Omental fat pad (tissue), 4 donors: ENCODE measurements around the gene ALG12. TPM values are rescaled to one million over a fixed set of nuclear protein-coding genes. Genes with fewer than 3 reads are reported as not detected.

Experiments used
- ATAC-seq: fragments of 150-250 bp; one replicate; pipeline ENCODE4 v1.9.1; 2016; ENCODE audit warnings: mild to moderate bottlenecking, moderate library complexity; ENCODE audit not compliant: low FRiP score
- DNase-seq: peaks from one replicate; pipeline ENCODE4 v3.0.0-alpha.2; 2019; ENCODE audit warnings: low spot score
- total RNA-seq, 4 donors: library from RNA; depleted of rRNA; stranded (reverse); fragments of >200 nt; gene quantifications; one replicate each; pipeline ENCODE4 v1.1.0, GENCODE V29; 2016
- TF ChIP-seq, protein P1 (sequence below), 3 donors: fragments of 450-650 bp; IDR thresholded peaks; one replicate each; pipeline ENCODE4 v1.5.1; 2016 to 2017; ENCODE audit warnings: antibody characterized with exemption in 3 of 3, mild to moderate bottlenecking in 3 of 3, moderate library complexity in 2 of 3

The ALG12 gene
- total RNA-seq, 4 donors from 2014 or later: 11.7 to 21.8 (median 13.0) TPM

DNA sequence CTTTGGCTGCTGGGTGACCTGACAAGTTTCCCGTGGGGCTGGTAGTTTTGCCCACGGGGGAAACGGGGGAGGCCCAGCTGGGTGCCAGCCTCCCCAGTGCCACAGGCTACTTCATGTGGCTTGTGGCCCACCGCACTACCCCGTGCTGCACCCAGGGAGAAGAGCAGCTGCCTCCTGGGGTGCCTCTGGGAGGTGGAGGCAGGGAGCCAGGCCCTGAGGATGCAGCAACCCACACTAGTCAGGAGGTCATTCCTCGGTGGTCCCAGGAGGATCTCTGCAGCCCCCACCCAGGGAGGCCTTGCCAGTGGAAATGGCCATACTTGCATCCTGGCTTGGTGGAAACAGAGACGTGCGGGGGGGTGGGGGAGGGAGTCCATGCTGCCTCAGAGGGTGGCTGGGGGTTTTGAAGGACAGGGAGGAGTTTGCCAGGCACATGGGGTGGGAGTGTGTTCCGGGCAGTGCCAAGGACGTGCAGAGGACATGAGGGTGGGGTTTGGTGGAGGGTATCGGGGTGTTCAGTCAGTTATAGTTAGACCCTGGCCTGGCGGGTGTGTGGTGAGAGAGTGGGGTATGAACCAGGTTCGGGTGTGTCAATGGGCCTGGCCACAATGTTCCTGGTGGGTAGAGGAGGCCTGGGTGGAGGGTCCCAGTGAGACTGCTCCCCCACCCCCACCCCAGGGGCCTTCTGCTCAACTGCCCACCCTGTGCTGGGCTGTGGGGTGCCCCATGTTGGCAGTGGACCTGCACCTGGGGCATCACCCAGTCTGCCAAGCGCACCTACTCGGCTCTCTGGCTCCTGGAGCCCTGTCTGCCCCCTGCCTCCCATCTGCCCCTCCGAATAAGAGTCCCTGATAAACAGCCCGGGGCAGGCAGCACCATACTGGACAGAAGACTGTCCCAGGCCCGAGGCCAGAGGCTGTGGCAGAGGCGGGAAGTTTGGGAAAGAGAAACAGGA, 46.2 kb upstream of the ALG12 start:
- ATAC-seq (no peak), DNase-seq (peak; percentile 22)
- TF ChIP-seq, protein P1, sequence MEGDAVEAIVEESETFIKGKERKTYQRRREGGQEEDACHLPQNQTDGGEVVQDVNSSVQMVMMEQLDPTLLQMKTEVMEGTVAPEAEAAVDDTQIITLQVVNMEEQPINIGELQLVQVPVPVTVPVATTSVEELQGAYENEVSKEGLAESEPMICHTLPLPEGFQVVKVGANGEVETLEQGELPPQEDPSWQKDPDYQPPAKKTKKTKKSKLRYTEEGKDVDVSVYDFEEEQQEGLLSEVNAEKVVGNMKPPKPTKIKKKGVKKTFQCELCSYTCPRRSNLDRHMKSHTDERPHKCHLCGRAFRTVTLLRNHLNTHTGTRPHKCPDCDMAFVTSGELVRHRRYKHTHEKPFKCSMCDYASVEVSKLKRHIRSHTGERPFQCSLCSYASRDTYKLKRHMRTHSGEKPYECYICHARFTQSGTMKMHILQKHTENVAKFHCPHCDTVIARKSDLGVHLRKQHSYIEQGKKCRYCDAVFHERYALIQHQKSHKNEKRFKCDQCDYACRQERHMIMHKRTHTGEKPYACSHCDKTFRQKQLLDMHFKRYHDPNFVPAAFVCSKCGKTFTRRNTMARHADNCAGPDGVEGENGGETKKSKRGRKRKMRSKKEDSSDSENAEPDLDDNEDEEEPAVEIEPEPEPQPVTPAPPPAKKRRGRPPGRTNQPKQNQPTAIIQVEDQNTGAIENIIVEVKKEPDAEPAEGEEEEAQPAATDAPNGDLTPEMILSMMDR (IDR thresholded peaks at IDR 0.05): no peak

DNA sequence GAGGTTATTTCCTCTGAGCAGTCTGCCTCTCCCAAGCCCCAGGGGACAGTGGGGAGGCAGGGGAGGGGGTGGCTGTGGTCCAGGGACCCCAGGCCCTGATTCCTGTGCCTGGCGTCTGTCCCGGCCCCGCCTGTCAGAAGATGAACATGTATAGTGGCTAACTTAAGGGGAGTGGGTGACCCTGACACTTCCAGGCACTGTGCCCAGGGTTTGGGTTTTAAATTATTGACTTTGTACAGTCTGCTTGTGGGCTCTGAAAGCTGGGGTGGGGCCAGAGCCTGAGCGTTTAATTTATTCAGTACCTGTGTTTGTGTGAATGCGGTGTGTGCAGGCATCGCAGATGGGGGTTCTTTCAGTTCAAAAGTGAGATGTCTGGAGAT, 45.4 kb upstream of the ALG12 start:
- no peak for ATAC-seq
- TF ChIP-seq, protein P1 (IDR thresholded peaks at IDR 0.05): no peak
- DNase-seq: peak; percentile 19

DNA sequence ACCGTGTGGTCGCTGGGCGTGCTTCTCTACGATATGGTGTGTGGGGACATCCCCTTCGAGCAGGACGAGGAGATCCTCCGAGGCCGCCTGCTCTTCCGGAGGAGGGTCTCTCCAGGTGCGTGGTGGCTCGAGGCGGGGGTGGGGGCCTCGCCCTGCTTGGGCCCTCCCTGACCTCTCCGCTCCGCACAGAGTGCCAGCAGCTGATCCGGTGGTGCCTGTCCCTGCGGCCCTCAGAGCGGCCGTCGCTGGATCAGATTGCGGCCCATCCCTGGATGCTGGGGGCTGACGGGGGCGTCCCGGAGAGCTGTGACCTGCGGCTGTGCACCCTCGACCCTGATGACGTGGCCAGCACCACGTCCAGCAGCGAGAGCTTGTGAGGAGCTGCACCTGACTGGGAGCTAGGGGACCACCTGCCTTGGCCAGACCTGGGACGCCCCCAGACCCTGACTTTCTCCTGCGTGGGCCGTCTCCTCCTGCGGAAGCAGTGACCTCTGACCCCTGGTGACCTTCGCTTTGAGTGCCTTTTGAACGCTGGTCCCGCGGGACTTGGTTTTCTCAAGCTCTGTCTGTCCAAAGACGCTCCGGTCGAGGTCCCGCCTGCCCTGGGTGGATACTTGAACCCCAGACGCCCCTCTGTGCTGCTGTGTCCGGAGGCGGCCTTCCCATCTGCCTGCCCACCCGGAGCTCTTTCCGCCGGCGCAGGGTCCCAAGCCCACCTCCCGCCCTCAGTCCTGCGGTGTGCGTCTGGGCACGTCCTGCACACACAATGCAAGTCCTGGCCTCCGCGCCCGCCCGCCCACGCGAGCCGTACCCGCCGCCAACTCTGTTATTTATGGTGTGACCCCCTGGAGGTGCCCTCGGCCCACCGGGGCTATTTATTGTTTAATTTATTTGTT, 44.8 kb upstream of the ALG12 start:
- DNase-seq: peak; percentile 30
- TF ChIP-seq, protein P1 (IDR thresholded peaks at IDR 0.05): no peak
- no peak for ATAC-seq

DNA sequence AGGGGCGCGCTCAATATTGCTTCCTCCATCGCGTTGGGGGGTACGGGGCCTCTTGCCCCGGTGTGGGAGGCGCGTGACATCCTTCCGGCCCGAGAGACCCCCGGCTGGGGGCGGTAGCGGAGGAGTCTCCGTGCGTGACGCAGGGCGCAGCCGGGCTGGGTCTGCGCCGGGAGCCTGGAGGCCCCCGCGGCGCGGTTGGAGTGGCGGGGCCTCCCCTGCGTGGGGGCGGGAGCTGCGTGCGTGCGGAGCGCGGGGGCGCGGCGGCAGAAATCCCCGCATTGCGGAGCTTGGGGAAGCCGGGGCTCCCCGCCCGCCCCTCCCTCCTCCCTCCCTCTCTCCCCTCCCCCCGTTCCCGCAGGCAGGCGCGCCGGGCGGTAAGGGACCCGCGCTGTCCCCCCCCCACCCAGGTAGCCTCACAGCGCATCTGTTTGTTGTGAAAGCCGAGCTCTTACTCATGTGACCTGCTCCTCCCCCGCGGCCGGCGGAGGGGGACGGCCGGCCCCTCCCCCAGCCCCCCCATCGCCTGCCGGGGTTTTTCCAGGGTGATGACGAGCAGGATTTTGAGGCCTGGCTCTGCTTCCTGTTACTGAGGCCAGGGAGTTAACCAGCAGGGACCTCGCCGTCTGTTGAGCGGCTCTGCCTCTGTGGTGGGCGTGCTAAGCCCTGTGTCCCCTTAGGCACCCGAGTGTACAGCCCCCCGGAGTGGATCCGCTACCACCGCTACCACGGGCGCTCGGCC, 43.9 kb upstream of the ALG12 start:
- TF ChIP-seq, protein P1 (IDR thresholded peaks at IDR 0.05): no peak
- DNase-seq (peak; percentile 82), ATAC-seq (peak; percentile 0)

DNA sequence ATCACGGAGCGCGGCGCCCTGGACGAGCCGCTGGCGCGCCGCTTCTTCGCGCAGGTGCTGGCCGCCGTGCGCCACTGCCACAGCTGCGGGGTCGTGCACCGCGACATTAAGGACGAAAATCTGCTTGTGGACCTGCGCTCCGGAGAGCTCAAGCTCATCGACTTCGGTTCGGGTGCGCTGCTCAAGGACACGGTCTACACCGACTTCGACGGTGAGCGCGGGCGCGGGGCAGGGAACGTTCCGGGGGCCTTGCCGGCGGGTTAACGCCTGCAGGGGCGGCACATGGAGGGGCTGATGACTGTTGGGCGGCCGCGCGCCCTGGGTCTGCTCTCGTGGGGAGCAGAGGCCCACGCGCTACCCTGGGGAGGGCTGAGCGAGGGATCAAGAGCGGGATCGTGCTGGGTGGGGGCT, 43.4 kb upstream of the ALG12 start:
- TF ChIP-seq, protein P1 (IDR thresholded peaks at IDR 0.05): no peak
- ATAC-seq (no peak), DNase-seq (peak; percentile 23)

DNA sequence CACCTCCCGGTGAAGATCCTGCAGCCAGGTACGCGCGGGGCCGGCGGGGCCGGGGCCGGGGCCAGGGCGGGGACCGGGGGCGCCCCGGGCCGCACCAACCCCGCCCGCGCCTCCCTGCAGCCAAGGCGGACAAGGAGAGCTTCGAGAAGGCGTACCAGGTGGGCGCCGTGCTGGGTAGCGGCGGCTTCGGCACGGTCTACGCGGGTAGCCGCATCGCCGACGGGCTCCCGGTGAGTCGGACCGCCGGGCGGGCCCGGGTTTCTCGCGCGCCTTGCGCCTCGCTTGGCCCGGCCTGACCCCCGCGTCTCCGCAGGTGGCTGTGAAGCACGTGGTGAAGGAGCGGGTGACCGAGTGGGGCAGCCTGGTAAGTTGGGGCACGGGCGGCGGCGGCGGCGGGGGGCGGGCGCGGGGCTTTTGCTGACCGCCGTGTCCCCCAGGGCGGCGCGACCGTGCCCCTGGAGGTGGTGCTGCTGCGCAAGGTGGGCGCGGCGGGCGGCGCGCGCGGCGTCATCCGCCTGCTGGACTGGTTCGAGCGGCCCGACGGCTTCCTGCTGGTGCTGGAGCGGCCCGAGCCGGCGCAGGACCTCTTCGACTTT, 42.9 kb upstream of the ALG12 start:
- DNase-seq (peak; percentile 21), ATAC-seq (no peak)
- TF ChIP-seq, protein P1 (IDR thresholded peaks at IDR 0.05): no peak
